ENCODE measurements around the gene GTF3C1.

Gene GTF3C1

DNA sequence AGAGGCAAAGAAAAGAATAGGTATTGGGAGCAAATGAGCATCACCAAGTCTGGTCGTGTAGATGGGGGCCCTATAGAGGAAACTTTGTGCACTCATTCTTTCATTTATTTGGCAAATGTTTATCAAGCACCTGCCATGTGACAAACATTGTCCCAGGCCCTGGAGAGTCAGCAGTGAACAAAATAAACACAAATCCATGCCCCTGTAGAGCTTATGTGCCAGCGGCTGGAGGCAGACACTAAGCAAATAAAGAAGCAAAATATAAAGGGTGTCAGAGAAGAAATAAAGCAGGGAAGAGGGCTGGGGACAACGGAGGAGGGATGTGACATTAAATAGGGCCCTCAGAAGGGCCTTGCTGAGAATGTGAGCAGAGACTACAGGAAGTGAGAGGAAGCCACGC lies 45.8 kb upstream of the GTF3C1 start:
- TF ChIP-seq, protein P1, sequence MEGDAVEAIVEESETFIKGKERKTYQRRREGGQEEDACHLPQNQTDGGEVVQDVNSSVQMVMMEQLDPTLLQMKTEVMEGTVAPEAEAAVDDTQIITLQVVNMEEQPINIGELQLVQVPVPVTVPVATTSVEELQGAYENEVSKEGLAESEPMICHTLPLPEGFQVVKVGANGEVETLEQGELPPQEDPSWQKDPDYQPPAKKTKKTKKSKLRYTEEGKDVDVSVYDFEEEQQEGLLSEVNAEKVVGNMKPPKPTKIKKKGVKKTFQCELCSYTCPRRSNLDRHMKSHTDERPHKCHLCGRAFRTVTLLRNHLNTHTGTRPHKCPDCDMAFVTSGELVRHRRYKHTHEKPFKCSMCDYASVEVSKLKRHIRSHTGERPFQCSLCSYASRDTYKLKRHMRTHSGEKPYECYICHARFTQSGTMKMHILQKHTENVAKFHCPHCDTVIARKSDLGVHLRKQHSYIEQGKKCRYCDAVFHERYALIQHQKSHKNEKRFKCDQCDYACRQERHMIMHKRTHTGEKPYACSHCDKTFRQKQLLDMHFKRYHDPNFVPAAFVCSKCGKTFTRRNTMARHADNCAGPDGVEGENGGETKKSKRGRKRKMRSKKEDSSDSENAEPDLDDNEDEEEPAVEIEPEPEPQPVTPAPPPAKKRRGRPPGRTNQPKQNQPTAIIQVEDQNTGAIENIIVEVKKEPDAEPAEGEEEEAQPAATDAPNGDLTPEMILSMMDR (conservative IDR thresholded peaks at IDR 0.05; ENCODE audit: low read depth, low read length), result no peak
- DNase-seq (ENCODE audit: low read depth), result no peak
- H3K4me3 ChIP-seq (ENCODE audit: low read length), result no peak overlapping the region

DNA sequence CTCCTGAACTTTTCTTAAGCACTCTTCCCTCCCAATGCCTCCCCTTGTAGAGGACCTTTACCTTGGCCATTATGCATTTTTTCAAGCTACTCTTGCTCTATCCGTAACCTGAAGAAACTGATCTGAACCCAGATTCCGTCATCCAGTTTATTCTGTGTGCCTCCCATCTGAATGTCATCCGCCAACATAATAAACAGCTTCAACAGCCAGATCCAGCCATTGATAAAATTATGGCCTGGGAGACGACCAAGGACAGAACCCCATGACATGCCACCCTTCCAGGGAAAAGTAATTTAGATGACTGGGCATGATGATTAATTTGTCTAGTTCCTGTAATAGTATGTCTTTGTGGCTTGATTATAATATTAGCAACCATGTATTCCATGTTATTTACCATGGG lies 42.1 kb upstream of the GTF3C1 start:
- no peak overlapping the region for H3K4me3 ChIP-seq (ENCODE audit: low read length)
- TF ChIP-seq, protein P1 (conservative IDR thresholded peaks at IDR 0.05; ENCODE audit: low read depth, low read length), result no peak
- no peak for DNase-seq (ENCODE audit: low read depth)

DNA sequence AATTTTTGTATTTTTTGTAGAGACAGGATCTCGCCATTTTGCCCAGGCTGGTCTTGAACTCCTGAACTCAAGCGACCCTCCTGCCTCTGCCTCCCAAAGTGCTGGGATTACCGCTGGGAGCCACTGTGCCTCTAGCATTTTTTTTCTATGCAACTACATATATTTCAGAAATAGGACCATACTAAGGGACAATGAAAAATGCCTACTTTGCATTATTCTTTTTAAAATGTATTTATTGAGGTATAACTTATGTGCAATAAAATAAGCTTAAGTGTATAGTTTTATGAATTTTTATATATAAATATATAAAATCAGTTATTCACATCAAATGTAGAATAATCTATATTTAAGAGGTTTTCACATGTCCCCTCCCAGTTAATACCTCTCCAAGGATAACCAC lies 38.3 kb upstream of the GTF3C1 start:
- no peak overlapping the region for H3K4me3 ChIP-seq (ENCODE audit: low read length)
- DNase-seq (ENCODE audit: low read depth), result no peak
- TF ChIP-seq, protein P1 (conservative IDR thresholded peaks at IDR 0.05; ENCODE audit: low read depth, low read length), result no peak

DNA sequence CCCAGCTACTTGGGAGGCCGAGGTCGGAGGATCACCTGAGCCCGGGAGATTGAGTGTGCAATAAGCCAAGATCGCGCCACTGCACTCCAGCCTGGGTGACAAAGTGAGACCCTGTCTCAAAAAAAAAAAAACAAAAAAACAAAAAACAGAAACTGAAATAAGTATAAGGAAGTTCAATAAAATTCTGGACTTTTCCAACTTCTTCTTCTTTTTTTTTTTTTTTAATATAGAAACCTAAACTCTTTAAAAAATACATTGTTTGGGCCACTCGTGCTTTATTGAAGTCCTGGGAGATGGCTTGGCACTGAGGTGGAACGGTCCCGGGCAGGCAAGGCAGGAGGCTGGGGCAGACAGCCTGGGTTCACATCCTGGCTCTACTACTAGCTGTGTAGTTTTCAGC lies 37.0 kb upstream of the GTF3C1 start:
- no peak for DNase-seq (ENCODE audit: low read depth)
- H3K4me3 ChIP-seq (ENCODE audit: low read length), result no peak overlapping the region
- TF ChIP-seq, protein P1 (conservative IDR thresholded peaks at IDR 0.05; ENCODE audit: low read depth, low read length), result no peak

DNA sequence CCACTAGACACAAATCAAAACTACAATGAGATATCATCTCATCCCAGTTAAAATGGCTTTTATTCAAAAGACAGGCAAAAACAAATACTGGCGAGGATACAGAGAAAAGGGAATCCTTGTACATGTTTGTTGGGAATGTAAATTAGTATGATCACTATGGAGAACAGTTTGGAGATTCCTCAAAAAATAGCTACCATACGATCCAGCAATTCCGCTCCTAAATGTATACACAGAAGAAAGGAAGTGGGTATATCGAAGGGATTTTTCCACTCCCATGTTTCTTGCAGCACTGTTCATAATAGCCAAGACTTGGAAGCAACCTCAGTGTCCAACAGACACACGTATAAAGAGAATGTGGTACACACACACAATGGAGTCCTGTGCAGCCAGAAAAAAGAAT lies 35.5 kb upstream of the GTF3C1 start:
- TF ChIP-seq, protein P1 (conservative IDR thresholded peaks at IDR 0.05; ENCODE audit: low read depth, low read length), result no peak
- H3K4me3 ChIP-seq (ENCODE audit: low read length), result no peak overlapping the region
- no peak for DNase-seq (ENCODE audit: low read depth)

DNA sequence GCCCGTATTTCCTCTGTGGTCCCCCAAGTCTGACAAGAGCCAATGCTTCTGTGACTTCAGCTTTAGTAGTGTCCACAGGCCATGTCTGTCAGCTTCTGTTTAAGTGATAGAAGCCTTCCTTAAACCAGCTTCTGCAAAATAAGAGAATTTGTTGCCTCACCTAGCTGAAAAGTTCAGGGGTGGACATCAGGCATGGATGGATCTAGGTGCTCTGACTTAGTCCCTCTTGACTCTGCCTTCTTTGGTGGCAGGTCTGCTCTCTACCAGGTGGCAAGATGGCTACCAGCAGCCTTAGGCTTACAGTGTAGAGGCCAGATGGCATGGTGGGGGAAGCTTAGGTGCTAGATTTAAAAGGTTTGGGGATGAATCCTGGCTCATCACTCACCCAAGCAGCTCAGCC lies 33.9 kb upstream of the GTF3C1 start:
- TF ChIP-seq, protein P1 (conservative IDR thresholded peaks at IDR 0.05; ENCODE audit: low read depth, low read length), result no peak
- H3K4me3 ChIP-seq (ENCODE audit: low read length), result no peak overlapping the region
- no peak for DNase-seq (ENCODE audit: low read depth)

DNA sequence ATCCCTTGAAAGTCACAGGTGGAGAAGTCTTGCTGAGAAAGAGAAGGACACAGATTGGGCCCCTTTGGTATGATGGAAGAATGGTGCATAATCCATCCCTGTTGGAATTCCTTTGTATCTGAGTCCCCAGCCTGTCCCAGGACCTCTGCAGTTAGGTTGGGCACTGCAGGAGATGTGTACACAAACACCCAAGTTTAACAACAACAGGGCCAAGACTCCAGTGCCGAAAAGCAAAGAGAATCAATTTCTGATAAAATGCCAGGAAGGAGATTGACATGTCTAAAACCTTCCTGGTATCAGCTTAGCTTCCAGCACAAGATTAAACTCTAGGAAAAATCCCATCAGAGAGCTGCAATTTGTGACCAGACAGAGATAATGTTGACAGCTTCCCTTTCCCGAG lies 33.2 kb upstream of the GTF3C1 start:
- DNase-seq (ENCODE audit: low read depth), result no peak
- TF ChIP-seq, protein P1 (conservative IDR thresholded peaks at IDR 0.05; ENCODE audit: low read depth, low read length), result no peak
- H3K4me3 ChIP-seq (ENCODE audit: low read length), result no peak overlapping the region
